GM18507 (cell line): Measurements from ENCODE around the gene TAP2.

ENCODE experiments used
- DNase-seq: peaks from one replicate; pipeline ENCODE4 v3.0.0; 2011; ENCODE audit warnings: low read depth; ENCODE audit not compliant: insufficient read length; ENCODE audit errors: extremely low spot score
- FAIRE-seq: peaks from 2 replicates; lab custom pipeline; 2011; peaks lifted over from hg19 to GRCh38; lab: Jason Lieb, UNC

Gene TAP2

GRCh38 chr6:32855467-32856174 lies 17.1 kb upstream of the TAP2 start:
- DNase-seq (no peak), FAIRE-seq (peak; percentile 50)

- FAIRE-seq: peak; percentile 81
- DNase-seq: no peak
Measured at GRCh38 chr6:32854376-32855178, 16.0 kb upstream of the TAP2 start.

- peak; percentile 82 for DNase-seq
- FAIRE-seq: peak; percentile 93
Measured at GRCh38 chr6:32853541-32854375, 15.2 kb upstream of the TAP2 start, which contains the start of the genes PSMB9 and TAP1. Gene PSMB9, plus strand, starts transcription at chr6:32854192. Its CDS starts 38 bp downstream, at chr6:32854230. Gene TAP1, minus strand, starts transcription at chr6:32853704. Its CDS starts 68 bp downstream, at chr6:32853636.

GRCh38 chr6:32852844-32853540 lies 14.5 kb upstream of the TAP2 start:
- FAIRE-seq: no peak
- DNase-seq: no peak

- peak; percentile 75 for FAIRE-seq
- DNase-seq: no peak
Measured at GRCh38 chr6:32852018-32852843, 13.7 kb upstream of the TAP2 start.

GRCh38 chr6:32851025-32851424 lies 12.5 kb upstream of the TAP2 start:
- DNase-seq: no peak
- FAIRE-seq: no peak

- FAIRE-seq (no peak), DNase-seq (no peak)
Measured at GRCh38 chr6:32849126-32849525, 10.6 kb upstream of the TAP2 start.

GRCh38 chr6:32847795-32848194 lies 9.3 kb upstream of the TAP2 start:
- no peak for DNase-seq
- no peak for FAIRE-seq

GRCh38 chr6:32847004-32847403 lies 8.5 kb upstream of the TAP2 start:
- DNase-seq: no peak

GRCh38 chr6:32845384-32845884 lies 6.9 kb upstream of the TAP2 start:
- DNase-seq: no peak
- FAIRE-seq: peak; percentile 85

More at GRCh38 chr6:32847004-32847403, 8.5 kb upstream of the TAP2 start:
- no peak for FAIRE-seq

- no peak for FAIRE-seq
- DNase-seq: no peak
Measured at GRCh38 chr6:32844839-32845383, 6.4 kb upstream of the TAP2 start.

- DNase-seq: peak; percentile 79
- FAIRE-seq: peak; percentile 99
Measured at GRCh38 chr6:32843979-32844838, 5.7 kb upstream of the TAP2 start, which contains the start of gene PSMB8. Gene PSMB8, minus strand, starts transcription at chr6:32844047. Its CDS starts 51 bp downstream, at chr6:32843996.

- FAIRE-seq: peak; percentile 29
Measured at GRCh38 chr6:32843331-32843978, 4.9 kb upstream of the TAP2 start.

GRCh38 chr6:32842690-32843089 lies 4.2 kb upstream of the TAP2 start:
- FAIRE-seq: peak; percentile 38

More at GRCh38 chr6:32843331-32843978, 4.9 kb upstream of the TAP2 start:
- DNase-seq: no peak

GRCh38 chr6:32842021-32842650 lies 3.6 kb upstream of the TAP2 start:
- FAIRE-seq: no peak

More at GRCh38 chr6:32842690-32843089, 4.2 kb upstream of the TAP2 start:
- DNase-seq: no peak

More at GRCh38 chr6:32842021-32842650, 3.6 kb upstream of the TAP2 start:
- no peak for DNase-seq
